Astrocyte of the cerebellum (primary cell): ENCODE data around the gene FGFRL1.
A peak's percentile ranks its signal among the peaks of the same experiment; 100 is the strongest.

ENCODE experiments used
- DNase-seq: peaks from one replicate; pipeline ENCODE4 v3.0.0-alpha.2; 2011; ENCODE audit warnings: low read depth
- H3K4me3 ChIP-seq: 2 replicates; pipeline ENCODE4 v1.5.1; 2011; ENCODE audit warnings: mild to moderate bottlenecking, low read depth, low read length, moderate library complexity
- CTCF ChIP-seq: IDR thresholded peaks from 2 replicates; pipeline ENCODE4 v1.5.1; 2012; ENCODE audit warnings: low read length, low read depth, moderate library complexity, mild to moderate bottlenecking; ENCODE audit errors: missing control alignments
- in situ Hi-C: cut with HindIII; loops from 2 replicates; pipeline ENCODE4 v1.10.0; 2017; ENCODE audit warnings: low sequenced_read_pairs

FGFRL1 gene

GRCh38 chr4:1036976-1037810 lies 25.8 kb downstream of the FGFRL1 start:
- TF ChIP-seq CTCF: no peak
- no peak overlapping the region for H3K4me3 ChIP-seq
- in situ Hi-C loops: no loop called here
- no peak for DNase-seq

GRCh38 chr4:1038948-1039492 lies 27.6 kb downstream of the FGFRL1 start:
- no peak for TF ChIP-seq CTCF
- DNase-seq: no peak
- in situ Hi-C loops: no loop called here
- no peak overlapping the region for H3K4me3 ChIP-seq

- in situ Hi-C loops: no loop called here
- DNase-seq: peak; percentile 34
These were observed 28.3 kb downstream of the FGFRL1 start for GRCh38 chr4:1039493-1040343.

GRCh38 chr4:1040344-1041146 lies 29.1 kb downstream of the FGFRL1 start:
- H3K4me3 ChIP-seq: no peak overlapping the region
- no peak for TF ChIP-seq CTCF
- in situ Hi-C loops: no loop called here
- DNase-seq: no peak

More at GRCh38 chr4:1039493-1040343, 28.3 kb downstream of the FGFRL1 start:
- no peak overlapping the region for H3K4me3 ChIP-seq
- TF ChIP-seq CTCF: no peak

GRCh38 chr4:1041147-1041935 lies 29.9 kb downstream of the FGFRL1 start:
- no peak overlapping the region for H3K4me3 ChIP-seq
- peak; percentile 80 for DNase-seq
- in situ Hi-C loops: no loop called here
- TF ChIP-seq CTCF: no peak
